GM18508 (cell line): ENCODE results near the gene TIAM2.
"Not testable (repeated sequence)": the region's sequence is repeated elsewhere in the genome, so short reads cannot be mapped to it uniquely, and the experiment has no call there.

Experiments
- ATAC-seq: cut with Tn5 transposase; IDR thresholded peaks from one replicate; pipeline ENCODE4 v1.9.1; 2021; ENCODE audit warnings: moderate number of reproducible peaks; ENCODE audit not compliant: insufficient read depth, unreplicated experiment

The TIAM2 gene

GRCh38 chr6:155187106-155187505 is 192.0 kb downstream of the TIAM2 start:
- ATAC-seq: no peak

- no peak for ATAC-seq
Measured at GRCh38 chr6:155187994-155188706, 193.0 kb downstream of the TIAM2 start.

GRCh38 chr6:155188707-155189496 is 193.8 kb downstream of the TIAM2 start:
- ATAC-seq: no peak

- no peak for ATAC-seq
Measured at GRCh38 chr6:155190677-155191076, 195.6 kb downstream of the TIAM2 start.

DNA sequence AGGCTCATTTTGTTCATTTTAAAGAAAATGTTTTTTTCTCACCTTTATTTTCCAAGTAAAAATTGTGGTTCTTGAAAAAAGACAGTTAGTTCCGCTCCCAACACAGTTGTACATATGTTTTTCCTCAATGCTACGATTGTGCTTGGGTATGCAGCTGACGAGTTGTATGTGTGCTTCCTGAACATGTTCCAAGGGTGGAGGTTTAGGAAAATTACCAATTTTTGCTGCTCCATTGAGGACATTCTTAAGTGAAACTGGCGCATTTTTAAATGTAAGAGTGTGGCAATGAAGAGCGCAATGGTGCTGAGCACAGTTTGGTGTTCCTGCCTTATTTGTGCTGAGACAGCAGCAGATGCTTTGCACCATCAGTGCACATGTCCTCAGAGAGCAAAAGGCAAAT is 198.4 kb downstream of the TIAM2 start:
- no peak for ATAC-seq

DNA sequence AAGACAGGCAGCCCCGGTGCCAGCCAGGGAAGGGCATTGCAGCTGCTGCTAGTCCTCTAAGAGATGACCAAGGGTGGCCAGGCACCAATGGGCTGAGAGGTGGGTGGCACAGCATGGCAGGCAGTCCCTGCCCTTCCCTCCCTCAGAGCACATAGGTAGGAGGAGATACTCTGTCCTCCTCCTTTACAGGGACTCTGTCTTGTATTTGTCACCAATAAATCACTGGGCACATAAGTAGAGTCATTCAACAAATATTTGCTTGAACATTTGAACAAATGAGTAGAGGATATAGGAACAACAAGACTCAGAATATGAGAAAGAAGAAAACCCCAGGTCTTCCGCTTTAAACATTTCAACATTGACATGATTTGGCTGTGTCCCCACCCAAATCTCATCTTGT is 199.3 kb downstream of the TIAM2 start:
- no peak for ATAC-seq

DNA sequence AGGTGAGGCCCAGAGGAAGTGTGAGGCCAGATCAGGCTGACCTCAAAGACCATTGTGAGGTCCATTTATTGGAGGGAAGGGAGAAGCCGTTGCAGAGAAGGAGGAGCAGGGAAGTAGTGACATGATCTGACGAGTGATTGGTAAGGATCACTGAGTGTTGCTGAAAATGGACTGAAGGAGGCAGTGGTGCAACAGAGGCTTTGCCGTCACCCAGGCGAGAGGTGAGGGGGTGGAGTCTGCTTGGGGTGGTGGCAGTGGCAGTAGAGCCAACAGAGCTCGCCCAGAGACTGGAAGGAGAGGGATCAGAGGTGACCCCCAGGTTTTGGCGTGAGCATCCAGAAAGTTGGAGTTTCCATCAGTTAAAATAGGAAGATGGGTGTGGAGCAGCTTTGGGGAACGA is 200.8 kb downstream of the TIAM2 start:
- ATAC-seq: no peak

DNA sequence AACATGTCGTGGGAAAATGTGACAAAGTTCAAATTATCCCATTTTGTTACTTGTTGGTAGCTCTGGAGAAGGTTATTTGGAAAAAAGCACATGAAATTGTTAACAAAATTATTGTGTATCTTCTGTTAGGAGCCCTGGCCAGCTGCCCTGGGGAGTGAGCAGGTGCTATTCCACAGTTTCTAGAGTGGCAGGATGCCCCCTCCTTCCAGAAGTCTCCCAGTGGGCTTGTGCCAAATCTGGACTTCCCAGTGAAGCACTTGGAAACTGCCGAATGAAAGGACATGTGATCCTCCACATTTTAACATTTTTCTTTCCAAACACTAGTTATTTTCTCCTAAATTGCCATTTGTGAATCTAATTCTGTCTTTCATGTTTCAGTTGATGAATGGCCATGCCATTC is 201.8 kb downstream of the TIAM2 start:
- no peak for ATAC-seq

DNA sequence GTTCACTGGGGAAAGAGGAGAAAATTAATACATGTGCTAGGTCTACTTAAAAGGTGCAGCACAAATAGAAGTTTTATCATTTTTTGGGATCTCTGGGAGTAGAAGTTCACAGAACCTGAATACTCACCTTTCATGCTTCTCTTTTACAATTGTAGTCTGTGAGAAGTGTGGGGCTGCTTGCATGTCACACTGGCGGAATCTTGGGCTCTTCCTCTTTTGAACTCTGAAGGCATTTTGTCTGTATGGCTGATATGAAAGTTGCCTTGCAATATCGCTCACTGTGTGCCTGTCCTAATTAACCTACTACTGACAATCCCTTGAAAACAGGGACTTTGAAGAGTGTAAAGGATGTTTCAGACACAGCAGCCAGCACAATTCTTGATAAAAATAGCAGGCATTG is 202.8 kb downstream of the TIAM2 start:
- no peak for ATAC-seq

GRCh38 chr6:155200012-155200411 is 204.9 kb downstream of the TIAM2 start:
- peak; percentile 69 for ATAC-seq

DNA sequence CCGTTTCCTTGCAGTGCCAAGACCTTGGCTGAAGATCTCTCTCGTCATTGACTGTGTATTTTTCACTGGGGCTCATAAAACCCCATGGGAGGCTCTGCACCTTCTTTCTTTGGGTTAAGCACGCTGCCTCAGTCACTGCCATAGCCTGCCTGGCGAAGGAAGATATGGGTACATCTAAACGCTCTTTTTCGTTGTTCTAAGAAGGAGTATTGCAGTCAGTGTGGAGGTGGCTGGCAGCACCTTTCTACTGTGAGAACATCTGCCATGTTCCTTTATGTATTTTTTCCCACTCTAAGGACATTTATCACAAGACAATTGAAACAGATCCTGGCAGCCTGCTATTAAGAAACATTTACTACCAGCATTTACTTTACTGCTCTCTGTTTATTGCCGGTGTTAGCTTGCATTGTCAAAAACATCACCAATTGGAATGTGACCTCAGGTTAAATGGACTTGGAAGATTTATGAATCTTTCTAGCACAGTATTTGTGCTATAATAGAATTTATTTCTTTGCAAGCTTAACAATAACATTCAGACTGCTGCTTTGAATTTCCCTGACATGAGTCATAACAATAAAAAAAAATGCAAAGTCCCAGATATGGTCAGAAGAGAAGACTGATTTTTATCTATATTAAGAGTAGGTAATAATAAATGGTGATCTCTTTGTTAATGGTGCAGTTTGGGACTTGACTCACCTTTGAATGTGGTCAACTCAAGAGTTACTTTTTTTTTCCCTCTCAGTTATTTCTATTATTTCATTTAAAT is 206.5 kb downstream of the TIAM2 start:
- ATAC-seq: no peak

- ATAC-seq: no peak
Measured at GRCh38 chr6:155207223-155207622, 212.1 kb downstream of the TIAM2 start.

- no peak for ATAC-seq
Measured at GRCh38 chr6:155212106-155212505, 217.0 kb downstream of the TIAM2 start.

DNA sequence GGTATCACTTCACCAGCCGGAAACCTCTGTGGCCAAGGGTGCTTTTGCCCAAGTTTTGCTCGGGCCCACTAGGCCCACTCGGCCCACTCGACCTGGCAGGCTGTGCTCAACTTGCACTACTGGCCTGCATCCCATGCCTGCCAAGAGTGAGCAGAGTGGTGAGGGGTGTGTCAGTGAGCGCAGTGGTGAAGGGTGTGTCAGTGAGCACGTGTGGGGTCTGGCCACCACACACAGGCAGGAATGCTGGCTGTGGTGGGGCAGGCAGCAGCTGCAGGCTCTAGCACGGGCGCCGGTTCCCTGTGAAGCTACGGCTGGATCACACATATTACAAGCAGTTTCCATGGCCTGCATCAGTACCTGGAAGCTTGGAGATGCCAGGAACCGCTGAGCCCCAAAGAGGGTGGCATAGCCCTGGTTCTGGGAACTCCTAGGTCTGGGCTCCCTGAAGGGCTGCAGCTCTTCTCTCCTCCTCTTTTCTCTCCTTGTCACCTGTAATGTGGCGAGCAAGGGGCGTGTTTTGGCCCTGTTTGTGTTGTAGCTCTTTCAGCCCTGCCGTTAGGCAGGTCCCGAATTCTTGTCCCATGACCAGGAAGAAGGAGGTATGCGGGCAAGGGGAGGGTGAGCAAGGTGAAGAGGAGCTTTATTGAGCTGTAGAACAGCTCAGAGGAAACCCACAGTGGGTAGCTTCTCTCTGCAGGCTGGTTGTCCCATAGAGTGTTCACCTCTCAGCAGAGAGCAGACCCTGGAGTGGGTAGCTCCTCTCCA is 217.7 kb downstream of the TIAM2 start:
- ATAC-seq: no peak

DNA sequence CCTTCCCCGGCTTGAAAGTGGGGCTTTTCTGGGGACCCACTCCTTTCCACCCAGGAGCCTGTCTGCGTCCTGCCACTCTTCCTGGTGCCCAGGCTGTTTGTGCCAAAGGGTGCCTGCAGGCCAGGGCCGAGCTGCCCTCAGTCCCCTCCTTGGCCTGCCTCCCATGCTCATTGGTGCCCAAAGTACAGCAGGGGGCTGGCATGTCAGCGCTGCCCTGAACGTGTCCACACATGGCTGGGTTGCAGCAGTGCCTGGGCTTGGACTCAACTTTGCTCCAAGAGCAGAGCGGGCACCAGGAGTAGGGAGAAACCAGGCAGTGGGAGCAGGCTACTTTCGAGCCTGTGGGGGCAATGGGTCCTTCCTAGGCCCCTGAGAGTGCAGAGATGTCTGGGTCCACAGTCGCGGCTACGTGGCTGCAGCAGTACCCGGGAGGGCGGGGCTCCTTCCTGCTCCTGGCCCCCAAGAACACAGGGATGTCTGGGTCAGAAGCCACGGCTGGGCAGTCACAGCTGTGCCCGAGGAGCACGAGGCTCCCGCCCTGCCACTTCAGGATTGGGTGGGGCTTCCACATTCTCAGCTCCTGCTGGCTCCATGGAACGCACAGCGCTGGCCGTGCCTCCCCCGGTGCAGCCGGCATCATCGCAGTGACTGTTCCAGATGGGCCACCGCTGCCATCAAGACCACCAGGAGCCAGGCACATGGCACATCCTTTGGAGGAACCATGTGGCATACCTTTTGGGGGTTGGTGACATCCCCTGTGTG is 218.7 kb downstream of the TIAM2 start:
- ATAC-seq: no peak

- no peak for ATAC-seq
Measured at GRCh38 chr6:155215906-155216305, 220.8 kb downstream of the TIAM2 start.

- no peak for ATAC-seq
Measured at GRCh38 chr6:155216312-155217046, 221.4 kb downstream of the TIAM2 start.

DNA sequence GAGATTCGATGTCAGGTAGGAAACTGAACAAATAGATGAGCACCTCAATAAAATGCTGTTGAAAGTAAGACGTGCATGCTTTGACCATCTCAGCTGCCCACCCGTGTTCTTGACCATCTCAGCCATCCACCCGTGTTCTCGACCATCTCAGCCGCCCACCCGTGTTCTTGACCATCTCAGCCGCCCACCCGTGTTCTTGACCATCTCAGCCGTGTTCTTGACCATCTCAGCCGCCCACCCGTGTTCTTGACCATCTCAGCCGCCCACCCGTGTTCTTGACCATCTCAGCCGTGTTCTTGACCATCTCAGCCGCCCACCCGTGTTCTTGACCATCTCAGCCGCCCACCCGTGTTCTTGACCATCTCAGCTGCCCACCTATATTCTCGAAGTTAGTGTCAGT is 223.6 kb downstream of the TIAM2 start:
- ATAC-seq: not testable (repeated sequence)

DNA sequence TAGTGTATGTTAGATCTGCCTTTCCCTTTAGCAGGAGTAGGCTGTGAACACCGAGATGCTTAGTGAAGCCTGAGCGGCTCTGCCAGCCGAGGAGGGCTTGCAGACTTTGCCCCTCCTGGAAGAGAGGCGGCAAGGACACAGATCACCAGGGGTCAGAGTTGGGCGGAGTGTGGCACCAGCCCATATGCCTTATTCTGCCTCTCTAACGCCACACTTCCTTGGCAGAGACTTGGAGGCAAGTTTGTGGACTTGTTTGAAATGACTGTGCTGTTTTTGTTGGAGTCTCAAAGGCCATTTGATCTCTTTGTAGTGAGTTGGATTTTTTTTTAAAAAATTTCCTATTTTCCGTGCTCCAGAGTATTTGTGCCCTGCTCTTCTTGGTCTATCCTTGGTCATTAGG is 224.2 kb downstream of the TIAM2 start:
- ATAC-seq: no peak
